Ovary (tissue), 9 donors: ENCODE results near the gene ATP2B2. TPM values are rescaled to one million over a fixed set of nuclear protein-coding genes. Genes with fewer than 3 reads are reported as not detected.

Experiments
- DNase-seq, 5 donors: peaks; one replicate each; pipeline ENCODE4 v3.0.0-alpha.2; 2019 to 2020
- H3K27ac ChIP-seq, 2 donors: fragments of 200-600 bp; one replicate each; pipeline versions ENCODE4 v1.5.1 to v1.8.0; 2019 to 2022
- H3K27me3 ChIP-seq: fragments of 200-600 bp; one replicate; pipeline ENCODE4 v1.8.0; 2022
- H3K36me3 ChIP-seq: fragments of 200-600 bp; sonication (generic); one replicate; pipeline ENCODE4 v1.5.1; 2019
- H3K4me1 ChIP-seq: one replicate; pipeline ENCODE4 v1.8.1; 2013; ENCODE audit warnings: mild to moderate bottlenecking, moderate library complexity; ENCODE audit not compliant: insufficient read depth
- H3K4me3 ChIP-seq: fragments of 200-600 bp; sonication (generic); one replicate; pipeline ENCODE4 v1.5.1; 2017
- H3K9me3 ChIP-seq, 2 donors: fragments of 200-600 bp in 1 of 2; sonication (generic) in 1 of 2; one replicate each; pipeline versions ENCODE4 v1.5.1 to v1.8.1; 2013 to 2019; ENCODE audit warnings: mild to moderate bottlenecking in 1 of 2, moderate library complexity in 1 of 2
- EP300 ChIP-seq: sonication (generic); formaldehyde crosslinking; IDR thresholded peaks from one replicate; pipeline ENCODE4 v1.6.1; 2017; ENCODE audit warnings: antibody characterized with exemption
- POLR2A ChIP-seq: fragments of 450-650 bp; IDR thresholded peaks from one replicate; pipeline ENCODE4 v1.6.1; 2017; ENCODE audit warnings: antibody characterized with exemption, mild to moderate bottlenecking, moderate library complexity
- WGBS, 3 donors: extraction: QIAGEN DNeasy Blood & Tissue Kit in 1 of 3; methylation state at CpG; one replicate each; pipeline versions ENCODE4 v1.1.5 to v1.1.7; 2013 to 2017; 5-methylcytosine and 5-hydroxymethylcytosine counted together
- intact Hi-C, 4 donors: fragments of 100-400 bp; cut with DNase I; formaldehyde crosslinking; loops; one replicate each; pipeline versions ENCODE4 v1.11.0 to v1.15.1; 2022 to 2023
- polyA plus RNA-seq, 2 donors: library from polyadenylated mRNA; stranded (reverse); fragments of 200-250 nt in 1 of 2; fragments of 350-450 nt in 1 of 2; fragmentation: Illumina TruSeq in 1 of 2; extraction: RNeasy Lipid Tissue Mini Kit (QIAGEN cat#74804) in 1 of 2; gene quantifications; one replicate each; pipeline ENCODE4 v1.2.3, GENCODE V29; 2013 to 2014
- total RNA-seq, 7 donors: library from RNA; depleted of rRNA in 2 of 7; stranded (reverse); fragments of >200 nt in 2 of 7; fragmentation: NEBNext Ultra II Directional in 3 of 7; extraction: Animal tissue kit (Norgen Biotek cat#: 25700) in 3 of 7; gene quantifications; one replicate each; pipeline versions ENCODE4 v1.1.0 to v1.2.4, GENCODE V29; 2016 to 2023
- TF ChIP-seq, protein P1 (sequence below), 3 donors: fragments of 450-650 bp in 2 of 3; fragments of 200-600 bp in 1 of 3; IDR thresholded peaks; one replicate each; pipeline versions ENCODE4 v1.5.1 to v1.8.0; 2016 to 2022; ENCODE audit warnings: antibody characterized with exemption in 3 of 3, mild to moderate bottlenecking in 1 of 3
- donor health status: DM: no; HTN: no; CAD: no; lungs with moderate emphysema.
- donor health status: DM: no; HTN: no; CAD: no.
- donor health status: Bipolar disorder and iron deficiency.
- donor health status: DM: yes; HTN: yes; CAD: no.
- donor health status: DM: no; HTN: no; CAD: no.
- donor health status: DM: yes; HTN: yes; CAD: no.

The ATP2B2 gene
- total and polyA plus RNA-seq, 9 donors, result 0.05 to 11.6 (median 0.52) TPM; not detected in 2

DNA sequence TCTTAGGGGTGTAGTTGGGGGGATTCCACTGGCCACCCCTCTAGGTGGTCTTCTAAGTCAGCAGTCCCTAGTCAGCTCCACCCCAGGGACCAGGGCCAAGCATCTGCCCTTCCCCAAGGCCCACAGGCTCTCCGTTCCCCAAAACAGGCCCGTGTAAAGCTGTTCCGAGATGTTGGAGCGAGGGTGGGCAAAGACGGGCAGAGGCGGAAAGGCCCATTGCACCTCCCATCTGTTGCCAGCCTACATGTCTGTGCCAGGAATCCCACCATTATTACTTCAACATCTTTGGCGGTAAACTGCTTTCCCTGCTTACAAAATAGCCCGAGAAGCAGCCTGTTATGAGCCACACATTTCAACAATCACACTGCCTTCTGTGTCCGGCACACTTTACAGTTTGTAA lies 1.9 kb upstream of the ATP2B2 start:
- H3K9me3 ChIP-seq, result no peaks in the 10 kb centered on the region
- 87 to 93% (median 90%) methylated on average over 9 of the region's 9 CpGs for WGBS, 3 donors
- TF ChIP-seq, protein P1, sequence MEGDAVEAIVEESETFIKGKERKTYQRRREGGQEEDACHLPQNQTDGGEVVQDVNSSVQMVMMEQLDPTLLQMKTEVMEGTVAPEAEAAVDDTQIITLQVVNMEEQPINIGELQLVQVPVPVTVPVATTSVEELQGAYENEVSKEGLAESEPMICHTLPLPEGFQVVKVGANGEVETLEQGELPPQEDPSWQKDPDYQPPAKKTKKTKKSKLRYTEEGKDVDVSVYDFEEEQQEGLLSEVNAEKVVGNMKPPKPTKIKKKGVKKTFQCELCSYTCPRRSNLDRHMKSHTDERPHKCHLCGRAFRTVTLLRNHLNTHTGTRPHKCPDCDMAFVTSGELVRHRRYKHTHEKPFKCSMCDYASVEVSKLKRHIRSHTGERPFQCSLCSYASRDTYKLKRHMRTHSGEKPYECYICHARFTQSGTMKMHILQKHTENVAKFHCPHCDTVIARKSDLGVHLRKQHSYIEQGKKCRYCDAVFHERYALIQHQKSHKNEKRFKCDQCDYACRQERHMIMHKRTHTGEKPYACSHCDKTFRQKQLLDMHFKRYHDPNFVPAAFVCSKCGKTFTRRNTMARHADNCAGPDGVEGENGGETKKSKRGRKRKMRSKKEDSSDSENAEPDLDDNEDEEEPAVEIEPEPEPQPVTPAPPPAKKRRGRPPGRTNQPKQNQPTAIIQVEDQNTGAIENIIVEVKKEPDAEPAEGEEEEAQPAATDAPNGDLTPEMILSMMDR (IDR thresholded peaks at IDR 0.05), result no peak
- TF ChIP-seq POLR2A, result no peak
- TF ChIP-seq EP300, result no peak
- no peaks in the 10 kb centered on the region for H3K36me3 ChIP-seq
- intact Hi-C loops, result no loop called here
- no peak for DNase-seq
- no peaks in the 10 kb centered on the region for H3K27me3 ChIP-seq
- no peaks in the 10 kb centered on the region for H3K4me1 ChIP-seq
- H3K4me3 ChIP-seq, result no peak overlapping the region
- H3K27ac ChIP-seq, result no peak overlapping the region

- 73 to 78% (median 73%) methylated on average over 14 of the region's 14 CpGs for WGBS, 3 donors
- DNase-seq, result no peak
Observed at GRCh38 chr3:10506696-10507095, 1.3 kb upstream of the ATP2B2 start.

DNA sequence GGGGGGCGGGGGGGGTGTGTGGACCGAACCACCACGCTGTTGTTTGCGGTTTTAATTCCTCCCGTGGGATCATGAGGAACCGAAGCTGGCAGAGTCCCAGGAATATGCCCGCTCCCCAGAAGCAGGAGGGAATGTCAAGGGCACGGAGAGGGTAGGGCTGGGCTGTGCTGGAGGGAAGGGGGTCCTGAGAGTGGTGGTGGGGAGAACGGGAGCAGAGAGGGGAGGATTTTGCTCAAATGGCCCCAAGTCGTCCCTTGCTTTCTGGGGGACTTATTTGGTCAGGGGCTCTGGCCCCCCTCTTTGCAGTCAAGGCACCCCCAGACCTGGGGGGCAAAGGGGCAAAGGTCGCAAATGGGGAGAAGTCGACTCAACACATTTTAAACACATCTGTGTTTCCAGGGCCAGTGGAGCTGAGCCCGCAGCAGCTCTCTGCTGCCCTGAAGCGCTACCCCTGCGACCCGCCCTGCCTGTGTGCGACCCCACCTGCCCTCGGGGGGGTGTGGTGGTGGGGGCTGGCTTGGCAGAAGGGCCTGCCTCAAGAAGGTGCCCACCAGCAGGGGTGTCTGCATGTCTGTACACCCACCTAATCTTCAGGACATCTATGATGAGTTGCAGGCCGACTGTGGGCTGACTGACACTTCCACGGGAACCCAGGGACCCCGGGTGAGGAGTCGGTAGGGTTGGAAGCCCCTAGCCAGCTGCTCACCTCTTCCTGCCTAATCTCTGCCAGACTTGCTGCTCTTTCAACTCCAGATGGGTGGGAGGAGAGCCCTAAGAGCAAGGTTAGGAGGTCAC lies 602 bp upstream of the ATP2B2 start:
- DNase-seq, result no peak
- no peak overlapping the region for H3K27ac ChIP-seq
- no peaks in the 10 kb centered on the region for H3K9me3 ChIP-seq
- no peaks in the 10 kb centered on the region for H3K36me3 ChIP-seq
- no peaks in the 10 kb centered on the region for H3K27me3 ChIP-seq
- H3K4me3 ChIP-seq, result no peak overlapping the region
- TF ChIP-seq EP300 (no peak), POLR2A (no peak)
- TF ChIP-seq, protein P1 (IDR thresholded peaks at IDR 0.05), result no peak
- intact Hi-C loops, result no loop called here
- WGBS, 3 donors, result 17 to 25% (median 18%) methylated on average over 22 of the region's 22 CpGs
- no peaks in the 10 kb centered on the region for H3K4me1 ChIP-seq

More at GRCh38 chr3:10506696-10507095, 1.3 kb upstream of the ATP2B2 start:
- H3K4me1 ChIP-seq, result no peaks in the 10 kb centered on the region
- intact Hi-C loops, result no loop called here
- no peaks in the 10 kb centered on the region for H3K36me3 ChIP-seq
- H3K9me3 ChIP-seq, result no peaks in the 10 kb centered on the region
- H3K27ac ChIP-seq, result no peak overlapping the region
- no peaks in the 10 kb centered on the region for H3K27me3 ChIP-seq
- TF ChIP-seq POLR2A (no peak), EP300 (no peak)
- TF ChIP-seq, protein P1 (IDR thresholded peaks at IDR 0.05), result no peak
- no peak overlapping the region for H3K4me3 ChIP-seq

- Histone ChIP-seq H3K4me1 (no peaks in the 10 kb centered on the region), H3K4me3 (no peak overlapping the region), H3K9me3 (no peaks in the 10 kb centered on the region), H3K27me3 (no peaks in the 10 kb centered on the region), H3K27ac (no peak overlapping the region), H3K36me3 (no peaks in the 10 kb centered on the region)
- intact Hi-C loops, result no loop called here
- DNase-seq, result no peak
- TF ChIP-seq, protein P1 (IDR thresholded peaks at IDR 0.05), result no peak
- no peak for TF ChIP-seq EP300
- no peak for TF ChIP-seq POLR2A
- 35 to 48% (median 43%) methylated on average over 18 to 25 of the region's 25 CpGs for WGBS, 3 donors
Observed at GRCh38 chr3:10504171-10505049, 976 bp downstream of the ATP2B2 start.
